Neuron (in vitro differentiated cells): Measurements from ENCODE around the gene PCDHGA1.

Source experiments
- H2AFZ ChIP-seq: one replicate; pipeline ENCODE4 v1.6.1; 2013; ENCODE audit warnings: low read depth, mild to moderate bottlenecking, inconsistent platforms, low read length, moderate library complexity
- H3K27me3 ChIP-seq: one replicate; pipeline ENCODE4 v1.6.1; 2013; ENCODE audit warnings: low read length; ENCODE audit not compliant: insufficient read depth
- H3K36me3 ChIP-seq: one replicate; pipeline ENCODE4 v1.6.1; 2013; ENCODE audit warnings: low read length; ENCODE audit not compliant: insufficient read depth
- H3K4me1 ChIP-seq: one replicate; pipeline ENCODE4 v1.6.1; 2013; ENCODE audit warnings: low read length; ENCODE audit not compliant: insufficient read depth
- H3K4me3 ChIP-seq: 2 replicates; pipeline ENCODE4 v1.5.1; 2013; ENCODE audit warnings: mild to moderate bottlenecking, low read length, moderate library complexity
- H3K9me3 ChIP-seq: one replicate; pipeline ENCODE4 v1.6.1; 2013; ENCODE audit warnings: low read length

Gene PCDHGA1

GRCh38 chr5:141533897-141534296 is 203.6 kb downstream of the PCDHGA1 start:
- Histone ChIP-seq H2AFZ (no peak overlapping the region), H3K27me3 (no peaks in the 10 kb centered on the region), H3K4me1 (peaks cover 3% of the 10 kb centered on the region), H3K36me3 (peaks cover 22% of the 10 kb centered on the region), H3K4me3 (no peak overlapping the region), H3K9me3 (no peaks in the 10 kb centered on the region)

- peaks cover 14% of the 10 kb centered on the region for H3K36me3 ChIP-seq
- no peaks in the 10 kb centered on the region for H3K9me3 ChIP-seq
- H3K4me1 ChIP-seq: peaks cover 3% of the 10 kb centered on the region
- H3K4me3 ChIP-seq: no peak overlapping the region
- H3K27me3 ChIP-seq: no peaks in the 10 kb centered on the region
- no peak overlapping the region for H2AFZ ChIP-seq
Measured at GRCh38 chr5:141534492-141535213, 204.3 kb downstream of the PCDHGA1 start.

GRCh38 chr5:141543053-141543452 is 212.7 kb downstream of the PCDHGA1 start:
- H3K36me3 ChIP-seq: no peaks in the 10 kb centered on the region

GRCh38 chr5:141547488-141547887 is 217.2 kb downstream of the PCDHGA1 start:
- H2AFZ ChIP-seq: no peak overlapping the region
- H3K4me3 ChIP-seq: no peak overlapping the region
- H3K27me3 ChIP-seq: no peaks in the 10 kb centered on the region
- H3K4me1 ChIP-seq: no peaks in the 10 kb centered on the region
- peaks cover 15% of the 10 kb centered on the region for H3K9me3 ChIP-seq
- no peaks in the 10 kb centered on the region for H3K36me3 ChIP-seq

More at GRCh38 chr5:141543053-141543452, 212.7 kb downstream of the PCDHGA1 start:
- no peaks in the 10 kb centered on the region for H3K4me1 ChIP-seq
- no peak overlapping the region for H3K4me3 ChIP-seq
- H2AFZ ChIP-seq: no peak overlapping the region
- peaks cover 13% of the 10 kb centered on the region for H3K9me3 ChIP-seq
- no peaks in the 10 kb centered on the region for H3K27me3 ChIP-seq

GRCh38 chr5:141547921-141548320 is 217.6 kb downstream of the PCDHGA1 start:
- Histone ChIP-seq H2AFZ (no peak overlapping the region), H3K9me3 (peaks cover 19% of the 10 kb centered on the region), H3K36me3 (no peaks in the 10 kb centered on the region), H3K4me3 (no peak overlapping the region), H3K27me3 (no peaks in the 10 kb centered on the region), H3K4me1 (no peaks in the 10 kb centered on the region)

- H3K36me3 ChIP-seq: peaks cover 4% of the 10 kb centered on the region
- H2AFZ ChIP-seq: peak overlapping the region; percentile 13
- peaks cover 15% of the 10 kb centered on the region for H3K9me3 ChIP-seq
- H3K4me1 ChIP-seq: peaks cover 14% of the 10 kb centered on the region
- H3K4me3 ChIP-seq: no peak overlapping the region
- no peaks in the 10 kb centered on the region for H3K27me3 ChIP-seq
Measured at GRCh38 chr5:141557681-141558136, 227.4 kb downstream of the PCDHGA1 start.

- no peak overlapping the region for H3K4me3 ChIP-seq
- H3K9me3 ChIP-seq: peaks cover 12% of the 10 kb centered on the region
- no peaks in the 10 kb centered on the region for H3K27me3 ChIP-seq
- H3K36me3 ChIP-seq: peaks cover 4% of the 10 kb centered on the region
- peaks cover 14% of the 10 kb centered on the region for H3K4me1 ChIP-seq
- H2AFZ ChIP-seq: no peak overlapping the region
Measured at GRCh38 chr5:141558150-141558549, 227.8 kb downstream of the PCDHGA1 start.

GRCh38 chr5:141559461-141559860 is 229.1 kb downstream of the PCDHGA1 start:
- peaks cover 14% of the 10 kb centered on the region for H3K4me1 ChIP-seq
- H3K4me3 ChIP-seq: no peak overlapping the region
- H3K27me3 ChIP-seq: no peaks in the 10 kb centered on the region
- H2AFZ ChIP-seq: no peak overlapping the region
- H3K36me3 ChIP-seq: peaks cover 12% of the 10 kb centered on the region
- H3K9me3 ChIP-seq: peaks cover 10% of the 10 kb centered on the region

GRCh38 chr5:141560151-141560550 is 229.8 kb downstream of the PCDHGA1 start:
- H3K4me3 ChIP-seq: no peak overlapping the region
- no peaks in the 10 kb centered on the region for H3K27me3 ChIP-seq
- H3K9me3 ChIP-seq: peaks cover 10% of the 10 kb centered on the region
- H3K36me3 ChIP-seq: peaks cover 12% of the 10 kb centered on the region
- H3K4me1 ChIP-seq: peaks cover 14% of the 10 kb centered on the region
- peak overlapping the region; percentile 70 for H2AFZ ChIP-seq

- Histone ChIP-seq H3K4me3 (peak overlapping the region; percentile 11), H3K36me3 (peaks cover 14% of the 10 kb centered on the region), H2AFZ (peak overlapping the region; percentile 70), H3K9me3 (peaks cover 10% of the 10 kb centered on the region), H3K27me3 (no peaks in the 10 kb centered on the region), H3K4me1 (peaks cover 14% of the 10 kb centered on the region)
Measured at GRCh38 chr5:141560725-141561483, 230.6 kb downstream of the PCDHGA1 start.
